Keratinocyte (primary cell): Measurements from ENCODE around the gene GALNT2. TPM values are rescaled to one million over a fixed set of nuclear protein-coding genes. Genes with fewer than 3 reads are reported as not detected.

Experiments
- DNase-seq: peaks from one replicate; pipeline ENCODE4 v3.0.0-alpha.2; 2011; ENCODE audit warnings: low read depth, missing footprints, low spot score
- FAIRE-seq: peaks from 2 replicates; lab custom pipeline; 2011; peaks lifted over from hg19 to GRCh38; lab: Jason Lieb, UNC
- H2AFZ ChIP-seq: 2 replicates; pipeline ENCODE4 v1.6.0; 2012; ENCODE audit warnings: low read length, control low read depth, inconsistent platforms; ENCODE audit not compliant: control insufficient read depth
- H3K27ac ChIP-seq: 2 replicates; pipeline ENCODE4 v1.5.1; 2011; ENCODE audit warnings: low read length; ENCODE audit not compliant: control insufficient read depth, insufficient read depth
- H3K27me3 ChIP-seq: 3 replicates; pipeline ENCODE4 v1.6.0; 2011; ENCODE audit warnings: low read length; ENCODE audit not compliant: control insufficient read depth, insufficient read depth; ENCODE audit errors: extremely low read depth
- H3K36me3 ChIP-seq, 2 experiments: 2 replicates in 1 of 2; 3 replicates in 1 of 2; pipeline ENCODE4 v1.5.1; 2011; ENCODE audit warnings: low read length in 2 of 2, mild to moderate bottlenecking in 1 of 2; ENCODE audit not compliant: control insufficient read depth in 2 of 2, insufficient read depth in 2 of 2; ENCODE audit errors: extremely low read depth in 1 of 2
- H3K4me1 ChIP-seq: 3 replicates; pipeline ENCODE4 v1.5.1; 2011; ENCODE audit warnings: low read length; ENCODE audit not compliant: control insufficient read depth, insufficient read depth; ENCODE audit errors: extremely low read depth
- H3K4me2 ChIP-seq: 3 replicates; pipeline ENCODE4 v1.6.0; 2011; ENCODE audit warnings: low read depth, low read length; ENCODE audit not compliant: control insufficient read depth, insufficient read depth; ENCODE audit errors: extremely low read depth
- H3K4me3 ChIP-seq, 3 experiments: fragments of 200-600 bp in 1 of 3; sonication (generic) in 1 of 3; 2 replicates in 2 of 3; 3 replicates in 1 of 3; pipeline ENCODE4 v1.5.1; 2011 to 2016; ENCODE audit warnings: low read length in 3 of 3, mild to moderate bottlenecking in 3 of 3, control low read depth in 2 of 3, inconsistent platforms in 1 of 3, low read depth in 1 of 3, mixed read lengths in 1 of 3, mixed run types in 1 of 3, moderate library complexity in 1 of 3; ENCODE audit not compliant: control insufficient read depth in 2 of 3, insufficient read depth in 2 of 3; ENCODE audit errors: extremely low read depth in 1 of 3
- H3K79me2 ChIP-seq: 2 replicates; pipeline ENCODE4 v1.6.0; 2012; ENCODE audit warnings: low read length; ENCODE audit not compliant: control insufficient read depth, insufficient read depth
- H3K9ac ChIP-seq: 3 replicates; pipeline ENCODE4 v1.6.0; 2011; ENCODE audit warnings: low read length; ENCODE audit not compliant: control insufficient read depth, insufficient read depth; ENCODE audit errors: extremely low read depth
- H3K9me1 ChIP-seq: 3 replicates; pipeline ENCODE4 v1.6.0; 2011; ENCODE audit warnings: low read length; ENCODE audit not compliant: control insufficient read depth, insufficient read depth; ENCODE audit errors: extremely low read depth
- H3K9me3 ChIP-seq: 2 replicates; pipeline ENCODE4 v1.5.1; 2012; ENCODE audit warnings: low read depth, low read length; ENCODE audit not compliant: control insufficient read depth
- H4K20me1 ChIP-seq: 3 replicates; pipeline ENCODE4 v1.6.0; 2011; ENCODE audit warnings: low read length; ENCODE audit not compliant: control insufficient read depth, insufficient read depth; ENCODE audit errors: extremely low read depth
- CTCF ChIP-seq, 3 experiments: IDR thresholded peaks in 1 of 3; conservative IDR thresholded peaks in 1 of 3; optimal IDR thresholded peaks in 1 of 3; 2 replicates in 2 of 3; 3 replicates in 1 of 3; pipeline versions ENCODE3 to v1.5.1; 2011; ENCODE audit warnings: low read length in 3 of 3, mild to moderate bottlenecking in 3 of 3, moderate library complexity in 2 of 3, control low read depth in 1 of 3, inconsistent platforms in 1 of 3; ENCODE audit not compliant: insufficient read depth in 2 of 3; ENCODE audit errors: extremely low read depth in 1 of 3
- EZH2 ChIP-seq: IDR thresholded peaks from one replicate; pipeline ENCODE4 v1.6.1; 2012; ENCODE audit warnings: inconsistent platforms, mild to moderate bottlenecking, low read length, moderate library complexity
- dilution Hi-C: fragments of 300-500 bp; cut with MboI; formaldehyde crosslinking; loops from one replicate; pipeline ENCODE4 v1.7.0; 2020; ENCODE audit warnings: low sequenced_read_pairs; ENCODE audit not compliant: extremely low pct_ligation_motif_present
- polyA plus RNA-seq, 5 experiments: library from polyadenylated mRNA; depleted of rRNA in 3 of 5; stranded (reverse) in 3 of 5; stranded (forward) in 1 of 5; unstranded in 1 of 5; fragments of >200 nt; gene quantifications; 1 replicate in 1 of 5; 2 replicates in 3 of 5; 3 replicates in 1 of 5; pipeline versions ENCODE4 v1.2.1 to v1.2.3, GENCODE V29; 2011 to 2012; ENCODE audit warnings: missing spikeins in 2 of 5, low read depth in 1 of 5, low replicate concordance in 1 of 5

The GALNT2 gene
- polyA plus RNA-seq, 1 donor (not counting 4 experiments of a cell fraction or from before 2014, with no cell fraction given): 61.7 TPM

GRCh38 chr1:230266456-230266855 is 199.4 kb downstream of the GALNT2 start:
- dilution Hi-C loops: no loop called here
- Histone ChIP-seq H3K4me2 (no peak overlapping the region), H2AFZ (no peak overlapping the region), H3K9ac (no peak overlapping the region), H3K9me1 (no peaks in the 10 kb centered on the region), H3K27ac (no peak overlapping the region), H3K27me3 (no peaks in the 10 kb centered on the region), H3K9me3 (no peaks in the 10 kb centered on the region), H3K79me2 (no peaks in the 10 kb centered on the region), H3K4me3 (no peak overlapping the region), H3K36me3 (peaks cover 16 to 39% of the 10 kb centered on the region in 2 experiments), H3K4me1 (no peaks in the 10 kb centered on the region), H4K20me1 (no peaks in the 10 kb centered on the region)
- no peak for FAIRE-seq
- DNase-seq: no peak
- no peak for TF ChIP-seq CTCF (optimal IDR thresholded peaks at IDR 0.05 in 1 of 3, IDR thresholded peaks at IDR 0.05 in 1 of 3, conservative IDR thresholded peaks at IDR 0.05 in 1 of 3; ENCODE audit: extremely low read depth in 1 of 3, insufficient read depth in 2 of 3, low read length in 3 of 3)
- TF ChIP-seq EZH2: no peak

DNA sequence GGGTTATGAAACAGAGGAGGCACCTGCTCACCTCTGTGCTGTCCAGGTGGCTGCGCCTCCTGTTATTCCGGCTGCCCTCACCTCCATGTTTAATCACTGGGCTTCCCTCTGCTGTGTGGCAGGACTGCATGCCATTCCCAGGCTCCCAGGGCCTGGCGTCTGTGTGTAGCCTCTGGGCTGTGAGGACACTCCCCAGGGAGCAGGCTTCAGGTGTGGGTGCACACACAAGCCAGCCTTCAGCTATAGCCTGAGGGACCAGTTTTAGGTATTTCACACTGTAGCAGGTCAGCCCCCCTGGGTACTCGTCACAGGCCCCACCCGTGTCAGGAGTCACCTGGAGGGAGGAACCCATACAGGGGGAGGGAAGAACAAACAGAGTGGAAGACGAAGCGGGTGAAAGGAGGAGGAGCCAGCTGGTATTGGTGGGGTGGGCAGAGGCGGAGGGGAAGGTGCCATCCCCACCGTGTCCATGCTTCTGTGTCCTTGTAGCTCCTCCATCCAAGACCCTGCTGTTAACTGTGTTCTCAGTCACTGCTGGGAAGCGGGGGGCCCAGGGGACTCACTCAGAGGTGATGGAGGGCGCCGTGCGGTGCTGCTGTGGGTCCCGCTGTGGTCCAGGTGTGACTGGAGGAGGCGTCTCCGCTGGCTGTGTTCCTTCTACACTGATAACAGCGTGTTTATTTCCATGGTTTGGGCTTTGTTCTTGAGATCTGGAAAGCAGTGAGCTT is 200.5 kb downstream of the GALNT2 start:
- peaks cover 2% of the 10 kb centered on the region for H4K20me1 ChIP-seq
- H3K9me3 ChIP-seq: no peaks in the 10 kb centered on the region
- H3K9ac ChIP-seq: no peak overlapping the region
- H3K27ac ChIP-seq: no peak overlapping the region
- TF ChIP-seq CTCF (optimal IDR thresholded peaks at IDR 0.05 in 1 of 3, IDR thresholded peaks at IDR 0.05 in 1 of 3, conservative IDR thresholded peaks at IDR 0.05 in 1 of 3; ENCODE audit: extremely low read depth in 1 of 3, insufficient read depth in 2 of 3, low read length in 3 of 3): no peak
- no peak overlapping the region for H2AFZ ChIP-seq
- H3K27me3 ChIP-seq: no peaks in the 10 kb centered on the region
- no peaks in the 10 kb centered on the region for H3K4me1 ChIP-seq
- no peak overlapping the region for H3K4me2 ChIP-seq
- peaks cover 21 to 43% of the 10 kb centered on the region in 2 experiments for H3K36me3 ChIP-seq
- no peaks in the 10 kb centered on the region for H3K79me2 ChIP-seq
- H3K4me3 ChIP-seq: no peak overlapping the region
- FAIRE-seq (no peak), DNase-seq (no peak)
- no peaks in the 10 kb centered on the region for H3K9me1 ChIP-seq
- dilution Hi-C loops: no loop called here
